ENCODE data around the gene PRIM2.
"Not testable (repeated sequence)": the region's sequence is repeated elsewhere in the genome, so short reads cannot be mapped to it uniquely, and the experiment has no call there.

DNA sequence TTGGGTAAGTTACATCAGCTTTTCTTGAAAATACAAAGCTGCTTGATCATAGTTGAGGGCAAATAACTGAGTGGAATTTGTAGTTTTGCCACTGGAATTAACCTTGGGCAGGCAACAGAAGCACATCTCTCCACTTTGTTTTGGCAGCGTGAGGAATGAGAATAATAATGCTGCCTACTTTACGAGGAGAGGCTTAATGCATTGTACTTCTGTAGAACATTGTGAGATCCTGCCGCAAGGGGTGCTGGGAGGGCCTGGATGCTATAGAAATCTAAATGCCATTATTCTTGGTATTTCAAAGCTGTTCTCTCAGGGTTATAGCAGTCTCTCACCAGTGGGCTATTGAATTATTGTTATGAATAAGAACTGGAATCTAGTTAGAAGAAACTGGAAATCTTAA is 353.8 kb downstream of the PRIM2 start:
- TF ChIP-seq, protein P1, sequence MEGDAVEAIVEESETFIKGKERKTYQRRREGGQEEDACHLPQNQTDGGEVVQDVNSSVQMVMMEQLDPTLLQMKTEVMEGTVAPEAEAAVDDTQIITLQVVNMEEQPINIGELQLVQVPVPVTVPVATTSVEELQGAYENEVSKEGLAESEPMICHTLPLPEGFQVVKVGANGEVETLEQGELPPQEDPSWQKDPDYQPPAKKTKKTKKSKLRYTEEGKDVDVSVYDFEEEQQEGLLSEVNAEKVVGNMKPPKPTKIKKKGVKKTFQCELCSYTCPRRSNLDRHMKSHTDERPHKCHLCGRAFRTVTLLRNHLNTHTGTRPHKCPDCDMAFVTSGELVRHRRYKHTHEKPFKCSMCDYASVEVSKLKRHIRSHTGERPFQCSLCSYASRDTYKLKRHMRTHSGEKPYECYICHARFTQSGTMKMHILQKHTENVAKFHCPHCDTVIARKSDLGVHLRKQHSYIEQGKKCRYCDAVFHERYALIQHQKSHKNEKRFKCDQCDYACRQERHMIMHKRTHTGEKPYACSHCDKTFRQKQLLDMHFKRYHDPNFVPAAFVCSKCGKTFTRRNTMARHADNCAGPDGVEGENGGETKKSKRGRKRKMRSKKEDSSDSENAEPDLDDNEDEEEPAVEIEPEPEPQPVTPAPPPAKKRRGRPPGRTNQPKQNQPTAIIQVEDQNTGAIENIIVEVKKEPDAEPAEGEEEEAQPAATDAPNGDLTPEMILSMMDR (IDR thresholded peaks at IDR 0.05; ENCODE audit: low read length) = not testable (repeated sequence)
- TF ChIP-seq EZH2 (IDR thresholded peaks at IDR 0.05; ENCODE audit: borderline replicate concordance, low read length) = not testable (repeated sequence)
